Heart right ventricle (tissue), 16 donors: ENCODE data around the gene FRMD4B. TPM values are rescaled to one million over a fixed set of nuclear protein-coding genes. Genes with fewer than 3 reads are reported as not detected.

Experiments
- ATAC-seq, 8 donors: fragments of 200-7000 bp; cut with Tn5 transposase; one replicate each; pipeline ENCODE4 v1.9.1; 2020; ENCODE audit warnings: mild to moderate bottlenecking in 8 of 8, moderate library complexity in 8 of 8, moderate number of reproducible peaks in 1 of 8
- DNase-seq, 2 donors: peaks; one replicate each; pipeline ENCODE4 v3.0.0-alpha.2; 2020
- H3K27ac ChIP-seq, 10 donors: fragments of 200-600 bp; sonication (generic) in 2 of 10; one replicate each; pipeline versions ENCODE4 v1.5.0 to v1.8.0; 2020 to 2022; ENCODE audit warnings: mild to moderate bottlenecking in 3 of 10
- H3K27me3 ChIP-seq, 7 donors: fragments of 200-600 bp; one replicate each; pipeline ENCODE4 v1.8.0; 2021 to 2022; ENCODE audit warnings: mild to moderate bottlenecking in 2 of 7
- H3K36me3 ChIP-seq, 9 donors: fragments of 200-600 bp; sonication (generic) in 1 of 9; one replicate each; pipeline versions ENCODE4 v1.5.0 to v1.8.0; 2020 to 2022; ENCODE audit warnings: mild to moderate bottlenecking in 2 of 9
- H3K4me1 ChIP-seq, 9 donors: fragments of 200-600 bp; sonication (generic) in 1 of 9; one replicate each; pipeline versions ENCODE4 v1.5.0 to v1.8.0; 2020 to 2022; ENCODE audit warnings: mild to moderate bottlenecking in 4 of 9
- H3K4me3 ChIP-seq, 10 donors: fragments of 200-600 bp; sonication (generic) in 2 of 10; one replicate each; pipeline versions ENCODE4 v1.5.0 to v1.8.0; 2020 to 2022; ENCODE audit warnings: mild to moderate bottlenecking in 7 of 10, moderate library complexity in 2 of 10
- H3K9me3 ChIP-seq, 11 donors: fragments of 200-600 bp in 10 of 11; sonication (generic) in 2 of 11; one replicate each; pipeline versions ENCODE4 v1.5.0 to v1.8.0; 2013 to 2022; ENCODE audit warnings: mild to moderate bottlenecking in 2 of 11, control low read depth in 1 of 11, moderate library complexity in 1 of 11
- CTCF ChIP-seq, 9 donors: fragments of 200-600 bp; sonication (generic) in 2 of 9; IDR thresholded peaks; one replicate each; pipeline versions ENCODE4 v1.5.0 to v1.8.0; 2021 to 2022; ENCODE audit warnings: antibody characterized with exemption in 9 of 9, mild to moderate bottlenecking in 5 of 9, moderate library complexity in 1 of 9
- WGBS, 2 donors: extraction: QIAGEN DNeasy Blood & Tissue Kit; methylation state at CpG; one replicate each; pipeline ENCODE4 v1.1.7; 2013; ENCODE audit warnings: inconsistent platforms in 1 of 2; 5-methylcytosine and 5-hydroxymethylcytosine counted together
- intact Hi-C, 10 donors: fragments of 100-400 bp; cut with DNase I; formaldehyde crosslinking; loops; one replicate each; pipeline versions ENCODE4 v1.11.1 to v1.14.2; 2022
- polyA plus RNA-seq, 2 donors: library from polyadenylated mRNA; stranded (reverse); fragments of 200-250 nt; gene quantifications; one replicate each; pipeline ENCODE4 v1.2.3, GENCODE V29; 2013
- total RNA-seq, 10 donors: library from RNA; stranded (reverse); fragmentation: NEBNext Ultra II Directional in 3 of 10; extraction: Animal tissue kit (Norgen Biotek cat#: 25700) in 3 of 10; gene quantifications; one replicate each; pipeline versions ENCODE4 v1.2.1 to v1.2.4, GENCODE V29; 2021 to 2023
- donor health status: Arrhythmogenic right ventricular cardiomyopathy.
- donor health status: ischemic (EF 13 %, LVEDD 7.1; RV severe dilation, severe dysfunction).
- donor health status: healthy with polysubstance abuse.
- donor health status: DM: no; HTN: yes; CAD: no.
- donor health status: DM: no; HTN: no; CAD: no.
- donor health status: ischemic (EF 25% LVEDD 6.9; RV normal size, moderate dysfunction).
- donor health status: ischemic (EF 25% LVEDD 5.7; RV mildly dilated, moderate dysfunction).
- donor health status: healthy.
- donor health status: DM: yes; HTN: yes; CAD: no.
- donor health status: Ischemic cardiomyopathy.
- donor health status: ischemic (EF 35%, LVEDD 5.7; RV mildly dilated, moderate dysfunction).
- donor health status: nonischemic (EF 11% LVEDD 7.7; RV severe dilation, severe dysfunction).
- donor health status: DM: yes; HTN: yes; CAD: no.
- donor health status: PGD.
- donor health status: ischemic (EF 29% LVEDD 5.4; RV normal size, mild dysfunction).
- donor health status: nonischemic (EF 23%, LVEDD 6.1; RV moderate dilation, normal function).

Gene FRMD4B
- total and polyA plus RNA-seq, 12 donors: 4.1 to 31.0 (median 16.7) TPM

GRCh38 chr3:69162308-69162980, 223.4 kb downstream of the FRMD4B start:
- TF ChIP-seq CTCF (IDR thresholded peaks at IDR 0.05): no peak
- 92 to 93% methylated on average over 2 of the region's 2 CpGs for WGBS, 2 donors
- Histone ChIP-seq H3K4me1 (peaks cover 0 to 8% (median 0%) of the 10 kb centered on the region in 9 donors), H3K27ac (no peak overlapping the region), H3K4me3 (no peak overlapping the region), H3K36me3 (no peaks in the 10 kb centered on the region), H3K27me3 (no peaks in the 10 kb centered on the region), H3K9me3 (no peaks in the 10 kb centered on the region)
- ATAC-seq: peak in 1 of 8 donors; percentile 39
- no peak for DNase-seq
- intact Hi-C loops: loop anchor here in 9 of 10 donors (1.0 to 10.0 kb wide), 9 partner anchors 143 to 510 kb away; no protein-coding TSS in a partner anchor

- Histone ChIP-seq H3K27me3 (no peaks in the 10 kb centered on the region), H3K36me3 (no peaks in the 10 kb centered on the region), H3K4me1 (peaks cover 0 to 8% (median 0%) of the 10 kb centered on the region in 9 donors), H3K27ac (no peak overlapping the region), H3K9me3 (no peaks in the 10 kb centered on the region), H3K4me3 (no peak overlapping the region)
- 39 to 42% methylated on average over 5 of the region's 5 CpGs for WGBS, 2 donors
- peak; percentile 83 to 100 (median 95) for TF ChIP-seq CTCF (IDR thresholded peaks at IDR 0.05)
- intact Hi-C loops: loop anchor here in 9 of 10 donors (1.0 to 10.0 kb wide), 11 partner anchors 144 to 511 kb away; no protein-coding TSS in a partner anchor
- ATAC-seq: peak in 7 of 8 donors; percentile 25 to 65 (median 56)
- peak in 1 of 2 donors; percentile 25 for DNase-seq
Measured at GRCh38 chr3:69161587-69162307, 224.1 kb downstream of the FRMD4B start.

GRCh38 chr3:69160525-69160924, 225.4 kb downstream of the FRMD4B start:
- no peaks in the 10 kb centered on the region for H3K36me3 ChIP-seq
- intact Hi-C loops: loop anchor here in 9 of 10 donors (2.0 to 10.0 kb wide), 9 partner anchors 146 to 512 kb away; no protein-coding TSS in a partner anchor
- no peak for TF ChIP-seq CTCF (IDR thresholded peaks at IDR 0.05)

GRCh38 chr3:69160107-69160506, 225.8 kb downstream of the FRMD4B start:
- intact Hi-C loops: loop anchor here in 9 of 10 donors (2.0 to 10.0 kb wide), 9 partner anchors 147 to 512 kb away; no protein-coding TSS in a partner anchor
- Histone ChIP-seq H3K27ac (no peak overlapping the region), H3K27me3 (no peaks in the 10 kb centered on the region), H3K4me1 (peaks cover 0 to 8% (median 0%) of the 10 kb centered on the region in 9 donors), H3K4me3 (no peak overlapping the region), H3K36me3 (no peaks in the 10 kb centered on the region), H3K9me3 (no peaks in the 10 kb centered on the region)
- 91 to 95% methylated on average over 2 of the region's 2 CpGs for WGBS, 2 donors
- no peak for DNase-seq
- ATAC-seq: no peak
- no peak for TF ChIP-seq CTCF (IDR thresholded peaks at IDR 0.05)

More at GRCh38 chr3:69160525-69160924, 225.4 kb downstream of the FRMD4B start:
- Histone ChIP-seq H3K27ac (no peak overlapping the region), H3K4me1 (peaks cover 0 to 8% (median 0%) of the 10 kb centered on the region in 9 donors), H3K9me3 (no peaks in the 10 kb centered on the region), H3K27me3 (no peaks in the 10 kb centered on the region), H3K4me3 (no peak overlapping the region)
- WGBS, 2 donors: 83 to 85% methylated on average over 4 of the region's 4 CpGs
- ATAC-seq (no peak), DNase-seq (no peak)
